Measurements from ENCODE around the gene RAB17. TPM values are rescaled to one million over a fixed set of nuclear protein-coding genes. Genes with fewer than 3 reads are reported as not detected.
A peak's percentile ranks its signal among the peaks of the same experiment; 100 is the strongest.

The RAB17 gene
- total and polyA plus RNA-seq, 2 of the 8 experiments (the other 6 are each of a cell fraction or from before 2014, with no cell fraction given) = 42.6 to 83.4 TPM

GRCh38 chr2:237585590-237586221 is 4.8 kb downstream of the RAB17 start:
- Histone ChIP-seq H2BK12ac (ENCODE audit: low read depth, low read length) (peak overlapping the region; percentile 3; the same call in 1 of the 2 replicates), H3K4me3 (ENCODE audit: extremely low read depth in 1 of 4, insufficient read depth in 2 of 4, low read depth in 3 of 4, low read length in 4 of 4) (no peak overlapping the region), H3K79me2 (ENCODE audit: control insufficient read depth in 1 of 2, insufficient read depth in 2 of 2, low read length in 2 of 2) (peaks cover 4 to 53% of the 10 kb centered on the region in 2 experiments; a peak in 3 of 4 replicates), H4K20me1 (replicated peaks in 1 of 2; ENCODE audit: control insufficient read depth in 1 of 2, insufficient read depth in 2 of 2, low read length in 2 of 2) (peaks cover 0 to 3% of the 10 kb centered on the region in 2 experiments), H2BK120ac (replicated peaks; ENCODE audit: low read depth, low read length) (no peak overlapping the region), H3K4ac (replicated peaks; ENCODE audit: insufficient read length, low read depth, low read length) (peak overlapping the region; percentile 87), H4K8ac (ENCODE audit: extremely low read depth, insufficient read depth, low read length) (peak overlapping the region; percentile 69), H3K56ac (replicated peaks; ENCODE audit: insufficient read length, low read depth, low read length) (no peak overlapping the region), H4K91ac (replicated peaks; ENCODE audit: insufficient read length, low read length) (peak overlapping the region; percentile 61), H2AFZ (ENCODE audit: low read length) (no peak overlapping the region), H2BK15ac (ENCODE audit: low read length) (0 out of 2 replicates have a peak overlapping the region, but pooled peaks have one; percentile 13), H3K27ac (ENCODE audit: low read depth, low read length) (no peak overlapping the region; the same call in 1 of the 2 replicates), H3K4me1 (replicated peaks in 1 of 4; ENCODE audit: control insufficient read depth in 3 of 4, insufficient read depth in 4 of 4, low read length in 3 of 4) (peaks cover 0 to 32% (median 18%) of the 10 kb centered on the region in 4 experiments; a peak in 6 of 7 replicates), H3K23ac (ENCODE audit: insufficient read length) (no peak overlapping the region), H3K9me3 (ENCODE audit: insufficient read depth in 2 of 2, low read depth in 1 of 2, low read length in 1 of 2) (no peaks in the 10 kb centered on the region), H3K36me3 (ENCODE audit: control insufficient read depth in 2 of 4, insufficient read depth in 4 of 4, low read length in 3 of 4) (no peaks in the 10 kb centered on the region; a peak in 1 of 8 replicates), H3K14ac (ENCODE audit: insufficient read length) (no peak overlapping the region), H2BK20ac (ENCODE audit: low read length) (no peak overlapping the region), H3K4me2 (ENCODE audit: insufficient read depth in 1 of 2, low read depth in 2 of 2, low read length in 2 of 2) (peak overlapping the region in 1 of 2 experiments; percentile 4; a peak in 2 of 4 replicates), H3K18ac (ENCODE audit: extremely low read depth, low read length) (no peak overlapping the region; the same call in 1 of the 2 replicates), H3K27me3 (replicated peaks in 1 of 4; ENCODE audit: control insufficient read depth in 3 of 4, extremely low read depth in 1 of 4, insufficient read depth in 3 of 4, low read length in 3 of 4) (no peaks in the 10 kb centered on the region), H3K23me2 (ENCODE audit: low read depth, low read length) (peaks cover 4% of the 10 kb centered on the region), H3K79me1 (ENCODE audit: low read depth, low read length) (peaks cover 2% of the 10 kb centered on the region; the same call in 1 of the 2 replicates), H4K5ac (ENCODE audit: insufficient read length, low read depth, low read length) (no peak overlapping the region), H2BK5ac (ENCODE audit: low read depth, low read length) (peak overlapping the region; percentile 40; the same call in 1 of the 2 replicates), H3K9ac (replicated peaks in 1 of 4; ENCODE audit: extremely low read depth in 1 of 4, low read depth in 3 of 4, low read length in 3 of 4) (no peak overlapping the region; a peak in 1 of 7 replicates), H2AK5ac (ENCODE audit: low read depth, low read length) (no peak overlapping the region)
- no peak for TF ChIP-seq BRCA1 (IDR thresholded peaks at IDR 0.05; ENCODE audit: low read depth, low read length)
- TF ChIP-seq POLR2A (IDR thresholded peaks at IDR 0.05; ENCODE audit: control extremely low read depth in 1 of 2, low read depth in 2 of 2, low read length in 2 of 2) = 0 out of 3 replicates have a peak, but pooled peaks of 1 of the 2 experiments have one; percentile 26
- DNase-seq (ENCODE audit: low read depth in 1 of 2, low spot score in 2 of 2) (no peak), FAIRE-seq (no peak)
- ChIA-PET CTCF (ENCODE audit: partially characterized antibody) (interaction anchor here (0.8 to 2.9 kb wide), 14 partner anchors 8 to 388 kb away, joined by 3 to 14 read pairs (median 4); no protein-coding TSS in a partner anchor), POLR2A (ENCODE audit: partially characterized antibody) (interaction anchor here (0.8 to 5.5 kb wide), 13 partner anchors 8 to 116 kb away, joined by 3 to 27 read pairs (median 4); no protein-coding TSS in a partner anchor)
- WGBS, 2 experiments (ENCODE audit: extremely low coverage in 1 of 2, insufficient coverage in 1 of 2, insufficient read length in 1 of 2, insufficient replicate concordance in 2 of 2, low coverage in 1 of 2, low lambda C conversion rate in 2 of 2, missing lambda C conversion rate in 1 of 2) = 84% methylated on average over 15 of the region's 15 CpGs; no CpG with 5 or more reads in 1 of the 2 experiments

All from H1 (cell line).